ENCODE measurements around the gene IFI35.

Gene IFI35

DNA sequence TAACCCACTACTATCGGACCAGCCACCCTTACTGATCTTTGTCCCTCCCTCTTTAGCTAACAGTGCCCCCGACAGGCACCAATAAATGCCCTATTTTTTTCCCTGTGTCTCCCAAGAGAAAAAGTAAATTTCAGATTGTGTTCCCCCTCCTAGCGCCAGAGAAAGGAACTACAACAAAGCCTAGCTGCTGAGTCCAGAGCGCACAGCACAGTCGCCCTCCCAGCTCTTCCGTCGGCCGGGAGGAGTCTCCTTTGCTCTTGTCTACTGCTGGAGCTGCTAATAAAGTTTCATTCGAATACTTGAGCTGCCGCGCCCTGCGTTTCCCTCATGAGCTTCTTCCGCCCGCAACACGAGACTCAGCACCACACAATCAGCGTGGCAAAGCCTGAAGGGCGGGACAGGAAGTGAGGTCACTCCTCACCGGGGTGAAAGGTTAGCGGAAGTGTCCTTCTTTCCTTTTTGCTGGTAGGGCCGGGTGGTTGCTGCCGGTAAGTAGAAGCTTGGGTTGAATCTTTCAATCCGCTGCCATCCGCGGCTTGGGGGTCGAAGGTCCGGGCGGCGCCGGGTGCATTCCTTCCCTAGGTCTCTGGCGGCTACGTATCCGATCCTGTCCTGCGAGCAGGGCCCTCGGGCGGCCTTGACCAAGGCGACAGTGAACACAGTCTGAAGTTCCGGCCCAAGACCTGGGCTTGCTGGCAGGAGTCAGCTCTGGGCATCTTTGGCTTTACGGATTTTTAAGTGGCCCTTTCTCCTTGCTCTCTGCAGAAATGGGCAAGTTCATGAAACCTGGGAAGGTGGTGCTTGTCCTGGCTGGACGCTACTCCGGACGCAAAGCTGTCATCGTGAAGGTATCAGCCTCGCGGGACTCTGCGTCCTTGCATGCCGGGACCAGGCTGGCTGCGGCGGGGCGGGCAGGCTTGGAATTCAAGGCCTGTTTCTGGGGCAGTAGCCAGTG lies 8.3 kb upstream of the IFI35 start, which contains the start of gene RPL27 (continued):
- TF ChIP-seq, protein P1, sequence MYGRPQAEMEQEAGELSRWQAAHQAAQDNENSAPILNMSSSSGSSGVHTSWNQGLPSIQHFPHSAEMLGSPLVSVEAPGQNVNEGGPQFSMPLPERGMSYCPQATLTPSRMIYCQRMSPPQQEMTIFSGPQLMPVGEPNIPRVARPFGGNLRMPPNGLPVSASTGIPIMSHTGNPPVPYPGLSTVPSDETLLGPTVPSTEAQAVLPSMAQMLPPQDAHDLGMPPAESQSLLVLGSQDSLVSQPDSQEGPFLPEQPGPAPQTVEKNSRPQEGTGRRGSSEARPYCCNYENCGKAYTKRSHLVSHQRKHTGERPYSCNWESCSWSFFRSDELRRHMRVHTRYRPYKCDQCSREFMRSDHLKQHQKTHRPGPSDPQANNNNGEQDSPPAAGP (tag by site-specific recombination; IDR thresholded peaks at IDR 0.05) = peak; percentile 100
- TF ChIP-seq ZNF239 (tag by site-specific recombination; IDR thresholded peaks at IDR 0.05) (no peak), EGR2 (tag by site-specific recombination; IDR thresholded peaks at IDR 0.05; ENCODE audit: low read depth) (no peak), GLIS2 (tag by site-specific recombination; IDR thresholded peaks at IDR 0.05) (no peak), BCL11A (tag by site-specific recombination; IDR thresholded peaks at IDR 0.05; ENCODE audit: low read depth) (peak; percentile 78), ZNF677 (tag by site-specific recombination; IDR thresholded peaks at IDR 0.05) (no peak), ZNF37A (tag by site-specific recombination; IDR thresholded peaks at IDR 0.05) (no peak), ZNF501 (tag by site-specific recombination; IDR thresholded peaks at IDR 0.05) (peak; percentile 97), TCF7L2 (IDR thresholded peaks at IDR 0.05; ENCODE audit: borderline replicate concordance, low read depth, low read length) (no peak; the same call in 1 of the 2 replicates), ZNF2 (tag by site-specific recombination; IDR thresholded peaks at IDR 0.05) (peak; percentile 97), ZNF121 (tag by site-specific recombination; IDR thresholded peaks at IDR 0.05) (peak; percentile 67; the same call in 1 of the 2 replicates), ZNF777 (tag by site-specific recombination; IDR thresholded peaks at IDR 0.05; ENCODE audit: borderline replicate concordance) (no peak), ZNF132 (tag by site-specific recombination; IDR thresholded peaks at IDR 0.05; ENCODE audit: borderline replicate concordance) (no peak), GFI1B (tag by site-specific recombination; IDR thresholded peaks at IDR 0.05) (no peak; the same call in 1 of the 2 replicates), ZNF10 (tag by site-specific recombination; IDR thresholded peaks at IDR 0.05) (peak; percentile 72), ZNF76 (tag by site-specific recombination; IDR thresholded peaks at IDR 0.05; ENCODE audit: borderline replicate concordance, low read depth) (peak; percentile 93), ZNF768 (tag by site-specific recombination; IDR thresholded peaks at IDR 0.05) (no peak; the same call in 1 of the 2 replicates), ZSCAN30 (tag by site-specific recombination; IDR thresholded peaks at IDR 0.05) (peak; percentile 97), ZFP69B (tag by site-specific recombination; IDR thresholded peaks at IDR 0.05) (peak; percentile 92), SCRT2 (tag by site-specific recombination; IDR thresholded peaks at IDR 0.05) (peak; percentile 60), ZNF629 (tag by site-specific recombination; IDR thresholded peaks at IDR 0.05) (peak; percentile 98), ZNF169 (tag by site-specific recombination; IDR thresholded peaks at IDR 0.05) (no peak), ZNF112 (tag by site-specific recombination; IDR thresholded peaks at IDR 0.05) (no peak), REPIN1 (tag by site-specific recombination; IDR thresholded peaks at IDR 0.05; ENCODE audit: low read depth) (peak; percentile 93; the same call in 1 of the 2 replicates), GLI4 (tag by site-specific recombination; IDR thresholded peaks at IDR 0.05) (0 out of 2 replicates have a peak, but pooled peaks have one; percentile 59), KLF16 (tag by site-specific recombination; IDR thresholded peaks at IDR 0.05) (peak; percentile 99)
- TF ChIP-seq, protein P2, sequence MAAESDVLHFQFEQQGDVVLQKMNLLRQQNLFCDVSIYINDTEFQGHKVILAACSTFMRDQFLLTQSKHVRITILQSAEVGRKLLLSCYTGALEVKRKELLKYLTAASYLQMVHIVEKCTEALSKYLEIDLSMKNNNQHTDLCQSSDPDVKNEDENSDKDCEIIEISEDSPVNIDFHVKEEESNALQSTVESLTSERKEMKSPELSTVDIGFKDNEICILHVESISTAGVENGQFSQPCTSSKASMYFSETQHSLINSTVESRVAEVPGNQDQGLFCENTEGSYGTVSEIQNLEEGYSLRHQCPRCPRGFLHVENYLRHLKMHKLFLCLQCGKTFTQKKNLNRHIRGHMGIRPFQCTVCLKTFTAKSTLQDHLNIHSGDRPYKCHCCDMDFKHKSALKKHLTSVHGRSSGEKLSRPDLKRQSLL (tag by site-specific recombination; IDR thresholded peaks at IDR 0.05) = peak; percentile 98
- TF ChIP-seq, protein P3, sequence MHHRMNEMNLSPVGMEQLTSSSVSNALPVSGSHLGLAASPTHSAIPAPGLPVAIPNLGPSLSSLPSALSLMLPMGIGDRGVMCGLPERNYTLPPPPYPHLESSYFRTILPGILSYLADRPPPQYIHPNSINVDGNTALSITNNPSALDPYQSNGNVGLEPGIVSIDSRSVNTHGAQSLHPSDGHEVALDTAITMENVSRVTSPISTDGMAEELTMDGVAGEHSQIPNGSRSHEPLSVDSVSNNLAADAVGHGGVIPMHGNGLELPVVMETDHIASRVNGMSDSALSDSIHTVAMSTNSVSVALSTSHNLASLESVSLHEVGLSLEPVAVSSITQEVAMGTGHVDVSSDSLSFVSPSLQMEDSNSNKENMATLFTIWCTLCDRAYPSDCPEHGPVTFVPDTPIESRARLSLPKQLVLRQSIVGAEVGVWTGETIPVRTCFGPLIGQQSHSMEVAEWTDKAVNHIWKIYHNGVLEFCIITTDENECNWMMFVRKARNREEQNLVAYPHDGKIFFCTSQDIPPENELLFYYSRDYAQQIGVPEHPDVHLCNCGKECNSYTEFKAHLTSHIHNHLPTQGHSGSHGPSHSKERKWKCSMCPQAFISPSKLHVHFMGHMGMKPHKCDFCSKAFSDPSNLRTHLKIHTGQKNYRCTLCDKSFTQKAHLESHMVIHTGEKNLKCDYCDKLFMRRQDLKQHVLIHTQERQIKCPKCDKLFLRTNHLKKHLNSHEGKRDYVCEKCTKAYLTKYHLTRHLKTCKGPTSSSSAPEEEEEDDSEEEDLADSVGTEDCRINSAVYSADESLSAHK (tag by site-specific recombination; IDR thresholded peaks at IDR 0.05) = peak; percentile 64; the same call in 1 of the 2 replicates
- TF ChIP-seq, protein P4, sequence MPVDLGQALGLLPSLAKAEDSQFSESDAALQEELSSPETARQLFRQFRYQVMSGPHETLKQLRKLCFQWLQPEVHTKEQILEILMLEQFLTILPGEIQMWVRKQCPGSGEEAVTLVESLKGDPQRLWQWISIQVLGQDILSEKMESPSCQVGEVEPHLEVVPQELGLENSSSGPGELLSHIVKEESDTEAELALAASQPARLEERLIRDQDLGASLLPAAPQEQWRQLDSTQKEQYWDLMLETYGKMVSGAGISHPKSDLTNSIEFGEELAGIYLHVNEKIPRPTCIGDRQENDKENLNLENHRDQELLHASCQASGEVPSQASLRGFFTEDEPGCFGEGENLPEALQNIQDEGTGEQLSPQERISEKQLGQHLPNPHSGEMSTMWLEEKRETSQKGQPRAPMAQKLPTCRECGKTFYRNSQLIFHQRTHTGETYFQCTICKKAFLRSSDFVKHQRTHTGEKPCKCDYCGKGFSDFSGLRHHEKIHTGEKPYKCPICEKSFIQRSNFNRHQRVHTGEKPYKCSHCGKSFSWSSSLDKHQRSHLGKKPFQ (tag by site-specific recombination; IDR thresholded peaks at IDR 0.05) = no peak
- TF ChIP-seq, protein P5, sequence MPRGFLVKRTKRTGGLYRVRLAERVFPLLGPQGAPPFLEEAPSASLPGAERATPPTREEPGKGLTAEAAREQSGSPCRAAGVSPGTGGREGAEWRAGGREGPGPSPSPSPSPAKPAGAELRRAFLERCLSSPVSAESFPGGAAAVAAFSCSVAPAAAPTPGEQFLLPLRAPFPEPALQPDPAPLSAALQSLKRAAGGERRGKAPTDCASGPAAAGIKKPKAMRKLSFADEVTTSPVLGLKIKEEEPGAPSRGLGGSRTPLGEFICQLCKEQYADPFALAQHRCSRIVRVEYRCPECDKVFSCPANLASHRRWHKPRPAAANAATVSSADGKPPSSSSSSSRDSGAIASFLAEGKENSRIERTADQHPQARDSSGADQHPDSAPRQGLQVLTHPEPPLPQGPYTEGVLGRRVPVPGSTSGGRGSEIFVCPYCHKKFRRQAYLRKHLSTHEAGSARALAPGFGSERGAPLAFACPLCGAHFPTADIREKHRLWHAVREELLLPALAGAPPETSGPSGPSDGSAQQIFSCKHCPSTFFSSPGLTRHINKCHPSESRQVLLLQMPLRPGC (tag by site-specific recombination; IDR thresholded peaks at IDR 0.05) = peak; percentile 98
- TF ChIP-seq, protein P6, sequence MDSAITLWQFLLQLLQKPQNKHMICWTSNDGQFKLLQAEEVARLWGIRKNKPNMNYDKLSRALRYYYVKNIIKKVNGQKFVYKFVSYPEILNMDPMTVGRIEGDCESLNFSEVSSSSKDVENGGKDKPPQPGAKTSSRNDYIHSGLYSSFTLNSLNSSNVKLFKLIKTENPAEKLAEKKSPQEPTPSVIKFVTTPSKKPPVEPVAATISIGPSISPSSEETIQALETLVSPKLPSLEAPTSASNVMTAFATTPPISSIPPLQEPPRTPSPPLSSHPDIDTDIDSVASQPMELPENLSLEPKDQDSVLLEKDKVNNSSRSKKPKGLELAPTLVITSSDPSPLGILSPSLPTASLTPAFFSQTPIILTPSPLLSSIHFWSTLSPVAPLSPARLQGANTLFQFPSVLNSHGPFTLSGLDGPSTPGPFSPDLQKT (IDR thresholded peaks at IDR 0.05; ENCODE audit: borderline replicate concordance, low read depth, low read length) = peak; percentile 84

Measured in HEK293 (cell line).